HG03108 (cell line): ENCODE results near the gene TAF4B.
"Not testable (repeated sequence)": the region's sequence is repeated elsewhere in the genome, so short reads cannot be mapped to it uniquely, and the experiment has no call there.

Source experiments
- ATAC-seq: cut with Tn5 transposase; IDR thresholded peaks from one replicate; pipeline ENCODE4 v1.9.1; 2021; ENCODE audit warnings: moderate library complexity; ENCODE audit not compliant: unreplicated experiment

The TAF4B gene

GRCh38 chr18:26378701-26379100 lies 152.5 kb downstream of the TAF4B start:
- ATAC-seq: no peak

GRCh38 chr18:26381555-26381954 lies 155.3 kb downstream of the TAF4B start:
- not testable (repeated sequence) for ATAC-seq

- peak; percentile 72 for ATAC-seq
Observed at GRCh38 chr18:26383454-26384270, 157.4 kb downstream of the TAF4B start.

GRCh38 chr18:26386002-26386401 lies 159.8 kb downstream of the TAF4B start:
- no peak for ATAC-seq

- no peak for ATAC-seq
Observed at GRCh38 chr18:26386441-26386840, 160.2 kb downstream of the TAF4B start.

GRCh38 chr18:26394047-26394654 lies 167.9 kb downstream of the TAF4B start:
- no peak for ATAC-seq

- ATAC-seq: no peak
Observed at GRCh38 chr18:26397019-26397418, 170.8 kb downstream of the TAF4B start.

GRCh38 chr18:26403491-26403890 lies 177.2 kb downstream of the TAF4B start:
- ATAC-seq: no peak

GRCh38 chr18:26405190-26405801 lies 179.1 kb downstream of the TAF4B start:
- ATAC-seq: peak; percentile 90

- no peak for ATAC-seq
Observed at GRCh38 chr18:26406324-26406723, 180.1 kb downstream of the TAF4B start.

GRCh38 chr18:26406854-26407517 lies 180.7 kb downstream of the TAF4B start:
- no peak for ATAC-seq

GRCh38 chr18:26407736-26408601 lies 181.7 kb downstream of the TAF4B start:
- no peak for ATAC-seq

- no peak for ATAC-seq
Observed at GRCh38 chr18:26409091-26409490, 182.8 kb downstream of the TAF4B start.

GRCh38 chr18:26414901-26415440 lies 188.7 kb downstream of the TAF4B start:
- ATAC-seq: no peak

- no peak for ATAC-seq
Observed at GRCh38 chr18:26415631-26416030, 189.4 kb downstream of the TAF4B start.

- no peak for ATAC-seq
Observed at GRCh38 chr18:26416652-26417150, 190.5 kb downstream of the TAF4B start.

- ATAC-seq: no peak
Observed at GRCh38 chr18:26417190-26417589, 190.9 kb downstream of the TAF4B start.

GRCh38 chr18:26418225-26418624 lies 192.0 kb downstream of the TAF4B start:
- ATAC-seq: no peak

GRCh38 chr18:26419746-26420145 lies 193.5 kb downstream of the TAF4B start:
- no peak for ATAC-seq

- ATAC-seq: no peak
Observed at GRCh38 chr18:26421503-26421902, 195.3 kb downstream of the TAF4B start.
